Heart left ventricle (tissue), 16 donors: ENCODE measurements around the gene B3GAT3. TPM values are rescaled to one million over a fixed set of nuclear protein-coding genes. Genes with fewer than 3 reads are reported as not detected.

Source experiments
- ATAC-seq, 4 donors: fragments of 200-7000 bp; cut with Tn5 transposase; one replicate each; pipeline ENCODE4 v1.9.1; 2020 to 2022; ENCODE audit warnings: moderate library complexity in 4 of 4, mild to moderate bottlenecking in 3 of 4, moderate number of reproducible peaks in 1 of 4
- DNase-seq, 5 donors: peaks; one replicate each; pipeline ENCODE4 v3.0.0-alpha.2; 2020
- H3K27ac ChIP-seq, 12 donors: fragments of 200-600 bp; sonication (generic) in 4 of 12; one replicate each; pipeline versions ENCODE4 v1.5.0 to v1.8.0; 2016 to 2022; ENCODE audit warnings: mild to moderate bottlenecking in 2 of 12
- H3K27me3 ChIP-seq, 9 donors: fragments of 200-600 bp; sonication (generic) in 2 of 9; one replicate each; pipeline versions ENCODE4 v1.5.1 to v1.8.0; 2016 to 2022; ENCODE audit warnings: mild to moderate bottlenecking in 3 of 9
- H3K36me3 ChIP-seq, 9 donors: fragments of 200-600 bp; sonication (generic) in 2 of 9; one replicate each; pipeline versions ENCODE4 v1.5.0 to v1.8.0; 2018 to 2022; ENCODE audit warnings: mild to moderate bottlenecking in 2 of 9
- H3K4me1 ChIP-seq, 12 donors: fragments of 200-600 bp; sonication (generic) in 4 of 12; one replicate each; pipeline versions ENCODE4 v1.5.0 to v1.8.0; 2016 to 2022; ENCODE audit warnings: mild to moderate bottlenecking in 3 of 12
- H3K4me3 ChIP-seq, 12 donors: fragments of 200-600 bp; sonication (generic) in 4 of 12; one replicate each; pipeline versions ENCODE4 v1.5.0 to v1.8.0; 2017 to 2022; ENCODE audit warnings: mild to moderate bottlenecking in 9 of 12, moderate library complexity in 4 of 12
- H3K9me3 ChIP-seq, 12 donors: fragments of 200-600 bp; sonication (generic) in 4 of 12; one replicate each; pipeline versions ENCODE4 v1.5.0 to v1.8.0; 2016 to 2022; ENCODE audit warnings: mild to moderate bottlenecking in 1 of 12
- POLR2A ChIP-seq, 2 donors: fragments of 450-650 bp; IDR thresholded peaks; one replicate each; pipeline ENCODE4 v1.6.1; 2017; ENCODE audit warnings: antibody characterized with exemption in 2 of 2, mild to moderate bottlenecking in 2 of 2, moderate library complexity in 2 of 2
- WGBS, 4 donors: extraction: QIAGEN DNeasy Blood & Tissue Kit in 2 of 4; methylation state at CpG; one replicate each; pipeline versions ENCODE4 v1.1.5 to v1.1.7; 2013 to 2018; 5-methylcytosine and 5-hydroxymethylcytosine counted together
- intact Hi-C, 10 donors: fragments of 100-400 bp; cut with DNase I; formaldehyde crosslinking; loops; one replicate each; pipeline versions ENCODE4 v1.11.1 to v1.14.2; 2022
- polyA plus RNA-seq, 2 donors: library from polyadenylated mRNA; stranded (reverse); fragments of 200-250 nt; gene quantifications; one replicate each; pipeline ENCODE4 v1.2.3, GENCODE V29; 2013
- total RNA-seq, 9 donors: library from RNA; depleted of rRNA in 2 of 9; stranded (reverse); fragments of >200 nt in 2 of 9; fragmentation: NEBNext Ultra II Directional in 3 of 9; extraction: Animal tissue kit (Norgen Biotek cat#: 25700) in 3 of 9; gene quantifications; one replicate each; pipeline versions ENCODE4 v1.1.0 to v1.2.4, GENCODE V29; 2016 to 2023
- TF ChIP-seq, protein P1 (sequence below), 12 donors: fragments of 200-600 bp; sonication (generic) in 4 of 12; IDR thresholded peaks; one replicate each; pipeline versions ENCODE4 v1.5.0 to v1.8.0; 2018 to 2022; ENCODE audit warnings: antibody characterized with exemption in 12 of 12, mild to moderate bottlenecking in 5 of 12
- donor health status: ischemic (EF 13 %, LVEDD 7.1; RV severe dilation, severe dysfunction).
- donor health status: healthy with polysubstance abuse.
- donor health status: DM: no; HTN: yes; CAD: no.
- donor health status: DM: no; HTN: no; CAD: no.
- donor health status: ischemic (EF 25% LVEDD 6.9; RV normal size, moderate dysfunction).
- donor health status: ischemic (EF 25% LVEDD 5.7; RV mildly dilated, moderate dysfunction).
- donor health status: healthy.
- donor health status: DM: yes; HTN: yes; CAD: no.
- donor health status: ischemic (EF 35%, LVEDD 5.7; RV mildly dilated, moderate dysfunction).
- donor health status: nonischemic (EF 11% LVEDD 7.7; RV severe dilation, severe dysfunction).
- donor health status: DM: yes; HTN: yes; CAD: no.
- donor health status: PGD.
- donor health status: ischemic (EF 29% LVEDD 5.4; RV normal size, mild dysfunction).
- donor health status: nonischemic (EF 23%, LVEDD 6.1; RV moderate dilation, normal function).

The B3GAT3 gene
- total and polyA plus RNA-seq, 11 donors: 9.2 to 38.1 (median 13.1) TPM

- DNase-seq (peak in 1 of 5 donors; percentile 56), ATAC-seq (peak; percentile 1 to 4 (median 2))
- H3K27me3 ChIP-seq: no peaks in the 10 kb centered on the region
- peak overlapping the region in 9 of 12 donors; percentile 71 to 100 (median 89) for H3K4me3 ChIP-seq
- H3K4me1 ChIP-seq: peaks cover 0 to 40% (median 28%) of the 10 kb centered on the region in 12 donors
- TF ChIP-seq, protein P1, sequence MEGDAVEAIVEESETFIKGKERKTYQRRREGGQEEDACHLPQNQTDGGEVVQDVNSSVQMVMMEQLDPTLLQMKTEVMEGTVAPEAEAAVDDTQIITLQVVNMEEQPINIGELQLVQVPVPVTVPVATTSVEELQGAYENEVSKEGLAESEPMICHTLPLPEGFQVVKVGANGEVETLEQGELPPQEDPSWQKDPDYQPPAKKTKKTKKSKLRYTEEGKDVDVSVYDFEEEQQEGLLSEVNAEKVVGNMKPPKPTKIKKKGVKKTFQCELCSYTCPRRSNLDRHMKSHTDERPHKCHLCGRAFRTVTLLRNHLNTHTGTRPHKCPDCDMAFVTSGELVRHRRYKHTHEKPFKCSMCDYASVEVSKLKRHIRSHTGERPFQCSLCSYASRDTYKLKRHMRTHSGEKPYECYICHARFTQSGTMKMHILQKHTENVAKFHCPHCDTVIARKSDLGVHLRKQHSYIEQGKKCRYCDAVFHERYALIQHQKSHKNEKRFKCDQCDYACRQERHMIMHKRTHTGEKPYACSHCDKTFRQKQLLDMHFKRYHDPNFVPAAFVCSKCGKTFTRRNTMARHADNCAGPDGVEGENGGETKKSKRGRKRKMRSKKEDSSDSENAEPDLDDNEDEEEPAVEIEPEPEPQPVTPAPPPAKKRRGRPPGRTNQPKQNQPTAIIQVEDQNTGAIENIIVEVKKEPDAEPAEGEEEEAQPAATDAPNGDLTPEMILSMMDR (IDR thresholded peaks at IDR 0.05): no peak
- TF ChIP-seq POLR2A (IDR thresholded peaks at IDR 0.05): no peak
- H3K36me3 ChIP-seq: peaks cover 0 to 53% (median 47%) of the 10 kb centered on the region in 9 donors
- intact Hi-C loops: loop anchor here in 5 of 10 donors (1.0 to 5.0 kb wide), 3 partner anchors 18 to 35 kb away; partner anchors contain the start of genes EML3 (in 3 of the 5), ROM1 (in 3 of the 5), C11orf98 (in 1 of the 5) and CSKMT (in 1 of the 5)
- 45 to 64% (median 55%) methylated on average over 20 to 32 of the region's 32 CpGs for WGBS, 4 donors
- no peaks in the 10 kb centered on the region for H3K9me3 ChIP-seq
- peak overlapping the region in 6 of 12 donors; percentile 3 to 98 (median 78) for H3K27ac ChIP-seq
These were observed 25.2 kb upstream of the B3GAT3 start for GRCh38 chr11:62646825-62647608.

DNA sequence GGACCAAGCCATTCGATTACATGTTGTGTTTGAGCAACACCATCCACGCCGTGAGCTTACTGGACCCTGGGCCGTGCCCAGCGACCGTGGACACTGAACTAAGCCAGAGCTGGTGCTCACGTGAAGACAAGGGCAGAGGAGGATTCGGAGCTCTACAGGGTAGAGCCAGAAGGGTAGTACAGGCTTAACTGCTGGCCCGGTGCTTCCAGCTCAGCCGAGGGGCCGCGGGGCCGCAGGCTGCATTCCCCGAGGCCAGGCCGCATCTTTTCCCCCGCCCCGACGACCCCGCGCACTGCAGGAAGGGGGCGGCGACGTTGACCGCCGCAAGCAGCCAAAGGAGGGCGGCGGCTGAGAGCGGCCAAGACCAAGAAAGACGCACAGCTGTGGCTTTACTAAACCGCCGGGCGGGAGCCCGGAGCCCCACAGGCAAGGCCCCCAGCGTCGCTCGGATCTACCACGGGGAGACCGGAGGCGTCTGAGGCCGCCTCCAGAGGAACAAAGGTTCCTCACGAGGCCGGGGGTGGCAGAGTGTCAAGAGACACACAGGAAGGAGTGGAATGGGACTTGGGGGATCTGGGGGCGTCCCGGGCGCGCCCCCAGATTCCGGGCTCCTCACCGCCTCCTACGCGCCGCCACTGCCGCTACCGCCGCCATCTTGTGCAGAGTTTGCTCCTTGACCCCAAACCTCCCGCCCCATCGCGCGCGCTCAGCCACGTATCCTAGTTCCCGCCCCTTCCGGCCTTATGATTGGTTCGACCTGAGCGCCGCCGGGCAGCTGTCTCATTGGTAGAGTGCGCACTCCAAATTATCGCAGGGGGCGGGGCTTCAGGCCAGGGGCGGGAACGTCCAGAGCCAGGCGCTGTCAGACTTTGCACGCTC lies 24.4 kb upstream of the B3GAT3 start, which contains the start of gene GANAB:
Gene GANAB (minus strand): TSS at position 668 of the 879 bp plus-strand sequence. CDS start 14 bp downstream, at position 654.
- DNase-seq (peak; percentile 99 to 100 (median 99)), ATAC-seq (peak; percentile 98 to 99 (median 98))
- Histone ChIP-seq H3K4me3 (peak within 1 kb of the TSS; percentile 63 to 100 (median 88)), H3K4me1 (peaks cover 0 to 34% (median 21%) of the 10 kb centered on the region in 12 donors), H3K9me3 (no peaks in the 10 kb centered on the region), H3K27me3 (no peaks in the 10 kb centered on the region), H3K36me3 (peaks cover 0 to 54% (median 48%) of the 10 kb centered on the region in 9 donors), H3K27ac (peak within 1 kb of the TSS; percentile 67 to 98 (median 94))
- intact Hi-C loops: loop anchor here in 5 of 10 donors (1.0 to 5.0 kb wide), 3 partner anchors 19 to 34 kb away; partner anchors contain the start of genes EML3 (in 3 of the 5), ROM1 (in 3 of the 5), C11orf98 (in 1 of the 5) and CSKMT (in 1 of the 5)
- TF ChIP-seq, protein P1 (IDR thresholded peaks at IDR 0.05): peak in 1 of 12 donors; percentile 3
- TF ChIP-seq POLR2A (IDR thresholded peaks at IDR 0.05): peak in 1 of 2 donors; percentile 64
- WGBS, 4 donors: 0 to 1% (median 0%) methylated on average over 35 to 73 of the region's 73 CpGs

DNA sequence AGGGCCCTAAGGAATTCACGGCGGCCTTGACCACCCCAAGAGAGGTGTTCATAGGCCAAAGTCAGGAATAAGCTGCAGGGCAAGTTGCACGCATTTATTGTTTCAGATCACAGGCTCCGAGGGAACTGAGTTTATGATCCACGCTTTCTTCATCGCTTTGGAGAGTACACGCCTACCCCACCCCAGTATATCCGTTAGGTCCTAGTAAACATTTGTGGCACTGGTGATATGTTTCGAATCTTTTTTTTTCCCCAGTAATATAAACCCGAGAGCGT lies 23.8 kb upstream of the B3GAT3 start:
- WGBS, 4 donors: 14 to 17% (median 15%) methylated on average over 11 of the region's 11 CpGs
- Histone ChIP-seq H3K27ac (peak overlapping the region in 11 of 12 donors; percentile 90 to 98 (median 95)), H3K9me3 (no peaks in the 10 kb centered on the region), H3K4me1 (peaks cover 0 to 36% (median 22%) of the 10 kb centered on the region in 12 donors), H3K27me3 (no peaks in the 10 kb centered on the region), H3K36me3 (peaks cover 0 to 54% (median 48%) of the 10 kb centered on the region in 9 donors), H3K4me3 (peak overlapping the region; percentile 63 to 100 (median 88))
- ATAC-seq: no peak
- intact Hi-C loops: loop anchor here in 3 of 10 donors (5.0 kb wide), 1 partner anchor 33 kb away; the partner anchor contains the start of genes EML3 (in 3 of the 3) and ROM1 (in 3 of the 3)
- TF ChIP-seq POLR2A (IDR thresholded peaks at IDR 0.05): no peak
- TF ChIP-seq, protein P1 (IDR thresholded peaks at IDR 0.05): no peak
- DNase-seq: peak in 1 of 5 donors; percentile 3
